A204.1 (cell line): Measurements from ENCODE around the gene ZCCHC2.

Experiments
- FAIRE-seq: peaks from 2 replicates; lab custom pipeline; 2012; peaks lifted over from hg19 to GRCh38; lab: Jason Lieb, UNC

ZCCHC2 gene

DNA sequence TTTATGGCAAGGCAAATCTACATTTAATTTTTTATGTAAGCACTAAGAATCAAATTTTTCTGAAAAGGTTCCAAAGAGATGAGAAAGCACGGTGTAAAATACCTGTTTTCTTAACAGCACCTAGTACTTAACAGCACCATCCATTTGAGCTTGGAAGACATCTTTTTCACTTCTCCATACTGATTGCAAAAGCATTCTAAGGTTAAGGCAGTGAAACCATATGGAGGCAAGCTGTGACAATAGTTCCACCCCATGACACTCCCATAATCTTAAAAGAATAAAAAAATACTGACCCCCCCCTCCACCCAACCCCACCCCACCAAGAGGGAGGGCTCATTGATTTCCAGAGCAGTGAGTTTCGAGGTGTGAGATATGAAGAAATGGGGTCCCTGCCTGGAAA lies 60.6 kb downstream of the ZCCHC2 start:
- FAIRE-seq = no peak

DNA sequence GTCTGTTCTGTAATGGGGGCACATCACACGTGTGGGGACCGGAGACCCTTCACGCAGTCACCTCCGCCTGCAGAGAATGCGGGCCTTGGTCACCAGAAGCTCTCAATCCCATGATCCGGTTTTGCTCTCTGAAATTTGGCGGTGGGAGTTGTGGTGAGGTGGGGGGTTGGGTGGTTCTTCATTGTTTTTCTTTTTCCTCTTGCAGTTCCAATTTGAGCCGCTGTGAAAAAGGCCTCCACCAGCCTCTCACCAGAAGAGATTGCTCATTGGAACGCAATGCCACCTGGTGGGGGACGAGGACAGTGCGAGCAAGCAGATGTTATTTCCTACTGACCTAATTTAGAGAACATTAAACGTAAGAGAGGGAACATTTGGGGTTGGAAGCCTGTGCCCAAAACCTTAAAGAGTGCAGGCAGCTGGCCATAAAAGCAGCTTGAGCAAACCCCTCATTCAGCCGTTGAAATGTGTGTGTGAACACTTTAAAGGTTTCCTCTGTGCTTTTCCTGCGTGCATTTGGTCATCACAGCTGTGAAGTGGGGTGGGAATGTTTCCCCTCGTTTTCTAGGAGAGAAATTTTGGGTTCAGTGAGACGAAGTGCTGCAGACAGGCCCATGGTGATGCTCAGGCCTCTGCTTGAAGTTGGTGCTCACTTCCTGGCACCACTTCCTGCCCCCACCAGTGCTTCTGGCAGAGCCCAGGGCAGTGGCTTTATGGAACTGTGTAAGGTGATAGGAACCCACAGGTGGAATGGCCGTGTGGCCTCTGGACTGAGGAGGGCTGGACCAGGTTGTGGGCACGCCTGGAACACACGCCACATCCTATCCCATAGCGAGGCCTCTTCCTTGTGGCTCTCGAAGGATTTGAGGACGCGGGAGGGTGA lies 61.7 kb downstream of the ZCCHC2 start:
- FAIRE-seq = peak; percentile 90

DNA sequence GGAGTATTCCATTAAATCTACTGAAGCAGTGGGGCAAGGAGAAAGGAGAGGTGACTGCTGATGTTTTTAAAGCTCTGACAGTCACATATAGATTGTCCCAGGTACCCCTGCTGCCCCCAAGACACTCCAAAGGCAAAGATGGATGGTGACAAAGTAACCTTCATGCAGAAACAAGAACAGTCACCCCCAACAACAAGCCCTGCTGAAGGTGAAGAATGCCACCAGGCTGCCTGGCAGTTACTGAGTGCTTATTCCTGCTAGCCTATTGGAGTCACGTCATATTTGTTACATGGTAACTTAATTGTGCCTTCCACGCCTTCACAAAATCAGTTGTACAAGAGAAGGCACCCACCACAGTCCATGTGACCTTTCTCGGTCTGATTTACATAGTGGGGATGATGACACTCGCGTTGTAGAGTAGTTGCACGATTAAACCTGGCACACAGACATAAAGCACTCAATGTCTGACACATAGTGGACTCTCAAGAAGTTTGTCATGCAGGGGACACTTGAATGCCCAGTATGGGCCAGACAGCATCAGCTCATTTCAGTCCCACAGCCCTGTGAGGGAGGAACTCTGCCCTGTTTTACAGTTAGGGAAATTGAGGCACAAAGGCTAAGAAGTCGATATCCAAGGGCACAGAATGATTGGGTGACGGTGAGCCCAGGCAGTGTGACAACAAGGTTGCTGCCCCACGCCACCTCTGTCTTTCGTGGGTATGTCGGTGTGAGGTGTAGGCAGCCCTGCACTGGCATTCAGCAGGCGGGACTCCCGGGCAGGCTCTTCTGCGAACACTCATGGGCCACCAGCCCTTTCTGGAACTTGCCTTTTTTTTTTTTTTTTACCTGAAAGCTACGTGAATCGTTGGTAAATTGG lies 62.7 kb downstream of the ZCCHC2 start:
- no peak for FAIRE-seq

DNA sequence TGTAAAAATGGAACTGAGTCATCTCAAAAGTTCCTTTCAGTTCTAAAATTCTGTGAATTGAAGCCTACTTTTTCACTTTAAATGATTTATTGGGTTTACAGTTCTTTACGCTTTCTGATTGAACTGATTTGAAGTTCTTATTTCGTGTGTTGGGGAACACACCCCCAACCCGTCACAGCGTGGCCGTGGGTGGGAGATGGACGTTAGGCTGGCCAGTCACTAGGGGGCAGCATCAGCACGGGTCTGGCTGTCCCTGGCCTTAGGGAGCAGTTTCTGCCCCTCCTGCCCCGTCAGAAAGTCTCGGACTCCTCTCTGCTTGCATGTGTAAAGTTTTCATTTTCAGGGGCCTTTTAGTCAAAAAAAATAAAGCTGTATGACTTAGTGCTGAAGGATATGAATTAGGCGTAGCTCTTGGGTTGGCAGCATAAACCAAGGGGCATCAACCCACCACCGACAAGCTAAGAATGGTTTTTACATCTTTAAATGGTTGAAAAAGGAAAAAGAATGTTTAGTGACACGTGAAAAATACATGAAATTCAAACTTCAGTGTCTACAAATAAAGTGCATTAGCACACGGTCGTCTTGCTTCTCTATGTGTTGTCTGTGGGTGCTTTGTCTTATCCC lies 63.4 kb downstream of the ZCCHC2 start:
- peak; percentile 43 for FAIRE-seq

DNA sequence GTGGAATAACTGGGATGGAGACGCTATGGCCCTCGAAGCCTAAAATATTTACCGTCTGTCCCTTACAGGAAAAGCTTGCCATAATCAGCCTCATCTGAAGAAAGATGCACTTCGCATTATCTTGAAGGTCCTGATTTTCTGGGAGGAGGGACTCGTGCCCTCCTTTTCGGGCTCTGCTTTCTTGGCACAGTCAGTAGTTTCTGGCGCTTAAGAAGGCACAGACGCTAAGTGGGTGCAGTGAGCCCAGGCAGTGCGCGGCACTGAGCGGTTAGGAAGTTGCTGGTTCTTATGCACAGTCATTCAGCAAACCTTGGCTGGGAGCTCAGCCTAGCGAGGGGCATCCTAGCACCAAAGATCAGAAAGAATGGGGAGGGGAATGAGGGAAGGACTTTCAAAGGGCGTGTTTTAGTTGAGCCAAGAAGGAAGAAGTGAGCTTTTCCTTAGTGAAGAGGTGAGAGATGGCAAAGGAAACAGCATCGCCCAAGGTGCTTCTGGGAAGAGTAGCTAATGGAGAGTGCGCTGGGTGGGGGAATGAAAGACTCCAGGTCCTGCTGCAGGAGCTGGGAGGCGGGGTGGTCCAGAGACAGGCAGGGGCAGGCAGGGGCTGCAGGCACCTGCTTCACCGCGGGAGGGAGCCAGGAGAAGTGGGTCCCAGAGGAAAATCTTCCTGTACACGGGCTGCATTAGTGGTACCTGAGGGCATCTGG lies 64.1 kb downstream of the ZCCHC2 start:
- FAIRE-seq = no peak

DNA sequence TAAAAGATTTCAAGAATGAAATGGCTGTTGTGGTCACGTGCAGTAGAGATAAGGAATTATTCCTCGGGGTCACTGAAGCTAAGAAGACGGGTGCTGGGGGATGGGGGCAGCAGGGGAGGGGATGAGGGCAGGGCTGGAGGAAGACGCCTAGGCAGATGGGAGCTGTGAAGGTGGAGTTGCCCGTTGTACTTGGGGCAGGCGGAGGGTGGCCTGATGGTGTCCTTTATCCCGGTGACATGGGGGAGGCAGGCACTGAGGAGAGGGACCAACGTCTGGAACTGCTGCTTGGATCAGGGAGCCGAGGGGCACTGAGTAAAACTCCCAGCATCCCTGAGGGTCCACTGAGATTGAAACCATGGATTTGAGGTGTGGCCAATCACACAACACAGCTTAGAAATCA lies 64.9 kb downstream of the ZCCHC2 start:
- FAIRE-seq = no peak

DNA sequence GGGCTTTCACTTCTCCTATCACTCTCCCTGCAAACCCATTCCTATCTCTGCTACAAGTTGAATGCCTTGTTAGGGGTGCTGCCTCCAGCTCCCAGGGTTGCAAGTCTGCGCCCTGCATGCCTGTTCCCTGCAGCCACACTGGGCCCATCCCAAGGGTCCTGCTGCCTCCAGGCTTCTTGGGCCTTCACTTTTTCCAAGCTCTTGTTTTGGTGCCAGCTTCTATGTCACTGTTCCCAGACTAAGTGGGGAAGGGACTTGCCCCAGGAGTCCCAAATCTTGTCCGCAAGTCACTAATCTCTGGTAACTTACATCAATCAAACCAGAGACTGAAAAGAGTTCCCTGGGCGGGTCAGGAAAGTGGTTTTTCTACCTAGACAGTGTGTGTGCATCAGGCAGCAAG lies 65.4 kb downstream of the ZCCHC2 start:
- FAIRE-seq = no peak

DNA sequence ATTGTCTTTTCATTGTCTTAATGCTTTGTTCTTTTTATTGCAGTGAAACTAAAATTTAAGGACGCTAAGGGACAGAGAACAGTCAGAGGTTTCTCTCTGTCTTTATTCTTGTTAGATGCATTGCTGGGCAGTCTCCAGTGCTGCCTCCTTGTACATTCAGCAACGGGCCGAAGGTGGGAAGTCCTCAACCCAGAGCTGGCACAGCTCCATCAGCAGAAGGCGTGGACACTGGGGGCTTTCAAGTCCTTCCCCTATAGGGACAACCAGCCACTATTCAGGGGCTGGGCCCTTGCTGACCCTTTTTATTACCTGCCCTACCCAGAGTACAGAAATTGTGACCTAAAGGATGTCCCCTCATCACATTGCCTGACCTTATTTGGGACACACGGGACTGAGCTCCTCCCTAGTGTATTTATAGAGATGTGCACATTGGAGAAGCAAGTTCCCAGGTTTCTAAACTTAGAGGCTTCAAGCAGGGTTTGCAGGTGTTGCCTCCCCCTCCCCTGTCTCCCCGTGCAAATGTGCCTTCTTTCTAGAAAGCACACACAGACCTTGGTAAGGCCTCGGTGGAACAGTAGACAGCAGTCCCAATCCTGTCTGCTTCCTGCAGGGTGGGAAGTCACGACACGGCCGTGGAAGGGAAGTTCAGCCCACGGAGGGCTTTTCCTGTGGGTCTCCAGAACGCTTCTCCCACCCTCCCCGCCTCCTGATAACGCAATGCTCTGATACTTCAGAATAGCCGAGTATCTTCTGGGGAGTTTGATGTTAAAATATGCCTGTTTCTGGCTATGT lies 68.2 kb downstream of the ZCCHC2 start:
- FAIRE-seq = no peak

DNA sequence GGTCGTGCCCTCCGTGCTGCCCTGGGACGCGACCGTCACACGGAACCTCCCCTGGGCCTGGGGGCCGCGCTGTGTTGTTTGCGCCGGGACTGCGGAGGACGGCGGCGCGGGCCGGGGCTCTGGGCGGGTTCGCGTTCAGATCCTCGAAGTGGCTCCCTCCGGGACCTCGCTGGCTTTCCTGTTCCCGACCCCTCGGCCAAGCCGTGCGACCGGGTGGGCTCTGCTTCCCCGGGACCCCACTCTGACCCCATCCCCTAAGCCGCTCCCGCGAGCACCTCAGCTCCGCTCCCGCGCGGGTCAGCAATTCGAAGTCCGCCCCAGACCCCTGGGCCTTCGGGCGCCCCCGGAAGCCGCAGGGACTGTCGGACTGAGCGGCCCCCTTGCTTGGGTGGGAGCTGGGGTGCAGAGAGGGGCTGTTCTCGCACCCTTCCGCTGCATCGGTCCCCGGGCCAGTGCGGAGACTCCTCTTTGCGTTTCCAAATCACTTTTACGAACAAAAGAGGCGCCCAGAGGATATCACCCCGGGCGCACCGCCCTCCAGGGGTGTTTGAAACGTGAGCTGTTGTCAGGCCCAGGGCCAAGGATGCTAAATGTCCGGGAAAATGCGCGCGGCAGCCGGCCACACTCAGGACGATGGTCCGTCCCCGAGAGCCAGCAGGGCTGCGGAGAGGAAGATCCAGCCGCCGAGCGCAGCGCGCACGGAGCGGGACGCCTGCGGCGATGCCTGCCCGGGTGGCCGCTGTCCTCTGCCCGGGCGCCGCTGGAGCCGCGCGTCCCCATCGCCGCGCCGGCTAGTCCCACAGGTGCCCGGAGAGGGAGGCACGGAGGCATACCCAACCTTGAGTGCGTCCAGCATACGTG lies 73.5 kb downstream of the ZCCHC2 start:
- FAIRE-seq = no peak

DNA sequence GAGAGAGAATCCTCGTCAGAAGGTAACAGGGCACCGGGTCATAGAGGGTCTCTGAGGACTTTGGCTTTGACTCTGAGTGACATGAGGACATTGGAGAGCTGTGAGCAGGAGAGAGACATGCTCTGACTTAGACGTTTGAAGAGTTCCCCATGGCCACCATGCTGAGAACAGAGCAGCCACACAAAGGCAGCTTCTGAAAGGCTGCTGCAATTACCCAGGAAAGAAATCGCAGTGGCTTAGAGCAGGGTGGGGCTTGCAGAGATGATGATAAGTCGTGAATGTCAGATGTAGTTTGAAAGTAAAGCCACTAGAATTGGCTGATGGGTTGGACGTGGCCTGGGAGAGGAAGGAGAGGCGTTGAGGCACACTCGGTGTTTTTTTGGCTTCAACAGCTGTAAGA lies 79.0 kb downstream of the ZCCHC2 start:
- no peak for FAIRE-seq

DNA sequence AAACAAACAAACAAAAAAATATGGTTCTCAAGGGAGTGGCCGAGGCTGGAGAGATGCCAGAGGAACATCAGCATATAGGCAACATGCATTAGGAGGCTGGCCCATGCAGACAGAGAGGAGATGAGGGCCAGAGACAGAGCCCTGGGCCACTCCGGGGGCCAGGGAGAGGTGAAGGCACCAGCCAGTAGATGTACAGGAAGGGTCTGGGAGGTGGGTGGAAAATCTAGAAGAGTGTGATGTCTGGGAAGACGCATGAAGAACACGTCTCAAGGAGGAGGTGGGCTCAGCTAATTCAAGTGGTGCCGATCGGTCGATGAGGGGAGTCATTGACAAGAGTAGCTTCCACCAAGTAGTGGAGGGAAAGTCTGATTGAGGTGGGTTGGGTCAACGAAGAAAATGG lies 79.9 kb downstream of the ZCCHC2 start:
- FAIRE-seq = no peak

DNA sequence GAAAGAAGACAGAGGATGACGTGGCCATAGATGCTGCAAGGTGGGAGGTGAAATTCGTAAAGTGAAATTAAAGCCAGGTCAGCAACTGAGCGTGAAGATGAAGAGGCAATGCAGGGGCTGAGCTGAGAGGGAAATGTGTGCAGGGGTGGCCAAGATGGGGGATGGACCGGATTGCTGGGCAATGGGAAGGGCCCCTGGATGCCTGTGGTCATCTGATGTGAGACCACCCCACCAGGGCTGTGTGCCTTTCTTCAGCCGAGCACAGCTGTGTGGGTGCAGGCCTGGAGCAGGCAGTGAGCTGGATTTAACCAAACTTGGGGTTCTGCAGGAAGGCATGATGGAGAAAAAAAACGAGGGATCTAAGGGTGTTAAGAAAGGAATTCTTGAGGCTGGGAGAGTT lies 80.4 kb downstream of the ZCCHC2 start:
- no peak for FAIRE-seq

DNA sequence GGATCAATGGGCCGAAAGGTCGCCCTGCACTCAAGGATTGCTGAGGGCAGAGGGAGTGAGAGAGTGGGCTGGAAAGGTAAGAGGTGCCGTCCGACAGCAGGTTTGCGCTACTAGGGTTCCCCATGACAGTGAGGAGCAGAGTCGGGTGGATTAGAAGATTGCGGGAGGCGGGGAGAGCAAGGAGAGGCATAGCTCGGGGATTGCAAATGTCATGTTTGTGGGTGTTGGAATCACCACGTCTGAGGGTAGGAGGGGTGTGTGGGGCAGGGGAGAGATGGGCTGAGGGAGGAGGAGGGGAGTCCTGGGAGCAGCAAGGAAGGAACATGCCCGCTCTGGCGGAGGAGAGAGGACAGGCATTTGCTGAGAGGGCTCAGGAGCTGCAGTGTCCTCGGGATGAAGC lies 81.2 kb downstream of the ZCCHC2 start:
- no peak for FAIRE-seq

DNA sequence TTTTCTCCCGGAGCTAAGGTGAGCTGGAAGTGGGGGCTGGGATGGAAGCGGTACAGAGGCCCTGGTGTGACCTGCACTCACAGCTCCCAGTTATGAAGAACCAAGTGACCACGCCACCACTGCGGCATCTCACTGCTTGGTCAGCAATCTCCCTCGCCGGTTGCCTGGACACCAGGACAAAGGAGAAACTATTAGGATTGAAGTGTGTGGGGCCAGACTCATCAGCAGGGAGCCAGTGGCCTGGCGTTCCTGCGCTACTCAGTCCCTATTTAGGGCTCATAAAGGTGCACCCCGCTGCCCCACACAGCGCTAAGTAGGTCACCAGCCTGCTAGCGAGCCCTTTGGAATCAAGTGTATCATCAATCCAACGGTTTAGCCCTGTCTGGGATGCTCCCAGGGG lies 82.9 kb downstream of the ZCCHC2 start:
- no peak for FAIRE-seq

DNA sequence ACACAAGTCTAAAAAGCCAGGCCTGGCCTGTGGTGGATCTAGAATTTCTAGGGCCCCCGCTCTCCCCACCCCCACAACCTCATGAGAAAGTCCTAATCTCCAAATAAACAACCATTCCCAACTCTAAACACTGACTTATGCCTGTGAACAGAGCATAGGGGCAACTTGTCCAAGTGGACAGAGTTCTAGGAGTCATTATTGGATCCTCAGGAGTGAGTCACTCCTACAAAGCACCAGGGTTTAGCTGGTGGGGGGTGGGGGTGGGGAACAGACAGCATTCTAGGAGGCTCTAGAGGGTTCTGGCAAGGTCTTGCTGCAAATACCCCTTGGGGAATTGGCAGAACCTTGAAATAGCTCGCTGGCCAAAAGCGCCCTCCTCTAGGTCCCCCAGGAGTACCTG lies 83.3 kb downstream of the ZCCHC2 start:
- FAIRE-seq = no peak

DNA sequence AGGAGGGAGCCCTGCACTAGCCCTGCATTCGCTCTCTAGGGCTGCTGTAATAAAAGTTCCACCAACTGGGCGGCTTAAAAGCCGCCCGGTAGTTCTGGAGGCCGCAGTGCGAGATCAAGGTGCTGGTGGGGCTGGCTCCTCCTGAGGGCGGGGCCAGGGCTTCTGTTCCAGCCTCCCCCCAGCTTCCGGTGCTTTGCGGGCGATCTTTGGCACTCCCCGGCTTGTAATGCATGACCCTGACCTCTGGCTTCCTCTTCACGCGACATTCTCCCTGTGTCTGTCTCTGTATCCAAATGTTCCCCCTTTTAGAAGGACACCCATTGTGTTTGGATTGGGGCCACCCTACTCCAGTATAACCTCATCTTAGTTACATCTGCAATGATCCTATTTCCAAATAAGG lies 84.5 kb downstream of the ZCCHC2 start:
- no peak for FAIRE-seq

DNA sequence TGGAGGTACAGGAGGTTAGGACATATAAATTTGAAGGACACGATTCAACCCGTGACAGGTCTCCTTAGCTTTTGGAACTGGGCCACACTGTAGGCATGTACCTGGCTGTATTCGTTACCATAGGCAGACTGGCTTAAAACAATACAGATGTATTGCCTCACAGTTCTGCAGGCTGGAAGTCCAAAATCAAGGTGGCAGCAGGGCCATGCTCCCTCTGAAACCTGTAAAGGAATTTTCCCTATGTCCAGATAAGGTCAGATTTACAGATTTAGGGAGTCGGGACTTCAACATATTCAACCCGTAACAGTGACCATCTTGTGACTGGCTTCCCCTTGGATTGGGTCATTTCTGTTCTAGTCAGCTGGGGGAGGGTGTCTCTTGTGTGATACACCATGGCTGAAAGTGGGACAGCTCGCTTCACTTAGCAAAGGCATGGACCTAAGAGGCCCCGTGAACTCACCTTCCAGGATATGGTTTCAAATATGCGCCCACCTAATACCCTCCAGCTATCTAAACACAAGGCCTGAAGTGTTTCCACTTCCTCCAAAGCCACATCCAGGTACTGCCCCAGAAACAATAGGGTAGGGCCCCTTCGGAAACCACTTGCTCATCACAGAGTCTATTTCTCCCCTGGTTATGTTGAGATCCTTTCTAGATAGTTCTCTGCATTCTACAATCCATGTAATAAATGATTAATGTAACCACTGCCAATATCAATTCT lies 85.0 kb downstream of the ZCCHC2 start:
- no peak for FAIRE-seq

DNA sequence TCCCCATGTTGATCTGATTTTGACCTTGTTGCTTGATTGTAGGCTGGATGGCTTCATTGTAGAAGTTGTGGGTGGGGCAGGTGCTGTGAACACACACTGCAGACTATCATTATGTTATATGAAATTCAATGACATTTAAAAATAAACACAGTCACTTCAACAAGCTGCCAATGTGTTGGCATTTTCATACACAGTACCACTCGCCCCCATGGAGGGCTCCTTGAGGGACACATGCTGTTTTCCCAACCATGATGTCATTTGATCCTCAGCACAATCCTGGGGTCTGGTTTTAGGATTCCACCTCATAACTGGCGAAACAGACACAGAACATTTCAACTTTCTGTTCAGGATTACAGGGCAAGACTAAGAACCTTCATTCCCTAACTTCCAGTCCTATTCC lies 86.9 kb downstream of the ZCCHC2 start:
- FAIRE-seq = no peak

DNA sequence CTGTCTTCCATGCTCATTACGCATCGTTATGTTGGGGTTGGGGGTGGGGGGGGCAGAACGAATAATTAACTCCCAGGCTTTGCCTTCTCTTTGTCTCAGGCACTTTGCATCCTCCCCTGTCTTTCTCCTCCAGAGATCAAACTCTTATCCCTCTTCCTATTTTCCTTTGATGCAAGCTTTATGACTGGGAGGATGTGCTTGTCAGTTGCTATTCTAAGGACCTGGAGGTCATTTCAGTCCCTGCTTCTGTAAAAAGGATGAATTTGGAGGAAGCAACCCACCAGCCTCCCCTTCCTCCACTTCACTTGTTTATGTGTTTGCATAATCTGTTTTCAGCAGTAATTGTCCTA lies 87.5 kb downstream of the ZCCHC2 start:
- FAIRE-seq = no peak
